ENCODE data around the gene ATP9B. TPM values are rescaled to one million over a fixed set of nuclear protein-coding genes. Genes with fewer than 3 reads are reported as not detected.

ATP9B gene
- total and polyA plus RNA-seq, 10 donors = 7.5 to 58.4 (median 42.7) TPM

DNA sequence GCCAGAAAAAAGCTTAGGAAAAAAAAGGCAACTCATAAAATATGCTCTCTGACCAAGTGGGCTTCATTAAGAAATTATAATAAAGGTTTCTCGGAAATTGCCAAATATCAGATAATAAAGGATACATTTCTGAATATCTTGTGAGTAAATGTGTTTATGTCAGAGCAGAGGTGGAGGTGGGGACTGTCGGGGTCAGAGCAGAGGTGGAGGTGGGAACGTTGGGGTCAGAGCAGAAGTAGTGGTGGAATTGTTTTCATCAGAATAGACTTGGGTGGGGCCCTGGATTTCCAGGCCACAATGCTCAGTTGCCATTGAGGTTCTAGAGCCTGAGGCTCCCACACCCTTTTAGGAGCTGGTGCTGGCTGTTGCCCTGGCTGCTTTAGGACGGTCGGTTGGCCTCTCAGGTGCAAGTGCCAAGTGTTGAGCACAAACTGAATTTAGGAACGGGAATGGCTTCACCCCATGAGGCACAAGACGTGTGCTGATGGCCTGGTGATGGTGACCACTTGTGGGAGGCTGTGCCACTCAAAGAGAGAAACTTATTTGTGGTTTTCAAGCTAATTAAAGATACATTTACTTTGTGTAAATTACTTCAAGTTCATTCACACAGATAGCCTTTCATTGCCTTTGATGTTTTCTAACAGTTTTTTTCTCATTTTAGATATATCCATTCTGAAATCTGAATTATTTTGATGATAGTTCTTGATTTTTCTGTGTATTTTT, 131.5 kb downstream of the ATP9B start:
- H3K4me3 ChIP-seq = no peak overlapping the region
- no peak for TF ChIP-seq POLR2AphosphoS5 (IDR thresholded peaks at IDR 0.05)
- no peaks in the 10 kb centered on the region for H3K9me3 ChIP-seq
- peaks cover 0 to 23% (median 0%) of the 10 kb centered on the region in 6 donors for H3K36me3 ChIP-seq
- WGBS, 5 donors = 69 to 86% (median 83%) methylated on average over 7 of the region's 7 CpGs
- H3K27me3 ChIP-seq (replicated peaks in 1 of 7) = no peaks in the 10 kb centered on the region
- intact Hi-C loops (cut with DNase I; ENCODE audit: low total_unique reads) = no loop called here
- no peak for DNase-seq
- no peaks in the 10 kb centered on the region for H3K4me1 ChIP-seq
- H3K27ac ChIP-seq = no peak overlapping the region

DNA sequence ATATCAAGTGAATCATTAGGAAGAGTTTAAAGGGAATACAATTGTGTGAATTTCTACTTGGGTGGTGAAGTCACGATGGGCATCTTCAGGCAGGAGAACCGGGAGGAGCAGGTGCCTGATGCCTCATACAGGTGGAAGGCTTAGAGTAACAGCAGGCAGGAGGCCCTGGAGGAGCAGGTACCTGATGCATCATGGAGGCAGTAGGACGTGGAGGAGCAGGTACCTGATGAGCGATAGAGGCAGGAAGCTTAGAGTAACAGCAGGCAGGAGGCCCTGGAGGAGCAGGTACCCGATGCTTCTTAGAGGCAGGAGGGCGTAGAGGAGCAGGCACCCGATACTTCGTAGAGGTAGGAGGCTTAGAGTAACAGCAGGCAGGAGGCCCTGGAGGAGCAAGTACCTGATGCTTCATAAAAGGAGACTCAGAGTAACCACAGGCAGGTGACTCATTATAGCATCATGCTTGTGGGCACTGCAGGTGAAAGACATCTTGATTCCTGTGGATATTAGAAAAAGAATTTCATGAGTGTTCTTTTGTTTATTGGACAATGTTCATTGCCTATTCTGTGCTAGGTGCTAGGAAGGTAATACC, 133.9 kb downstream of the ATP9B start:
- no peak for DNase-seq
- TF ChIP-seq POLR2AphosphoS5 (IDR thresholded peaks at IDR 0.05) (no peak), POLR2A (IDR thresholded peaks at IDR 0.05) (no peak)
- TF ChIP-seq, protein P1, sequence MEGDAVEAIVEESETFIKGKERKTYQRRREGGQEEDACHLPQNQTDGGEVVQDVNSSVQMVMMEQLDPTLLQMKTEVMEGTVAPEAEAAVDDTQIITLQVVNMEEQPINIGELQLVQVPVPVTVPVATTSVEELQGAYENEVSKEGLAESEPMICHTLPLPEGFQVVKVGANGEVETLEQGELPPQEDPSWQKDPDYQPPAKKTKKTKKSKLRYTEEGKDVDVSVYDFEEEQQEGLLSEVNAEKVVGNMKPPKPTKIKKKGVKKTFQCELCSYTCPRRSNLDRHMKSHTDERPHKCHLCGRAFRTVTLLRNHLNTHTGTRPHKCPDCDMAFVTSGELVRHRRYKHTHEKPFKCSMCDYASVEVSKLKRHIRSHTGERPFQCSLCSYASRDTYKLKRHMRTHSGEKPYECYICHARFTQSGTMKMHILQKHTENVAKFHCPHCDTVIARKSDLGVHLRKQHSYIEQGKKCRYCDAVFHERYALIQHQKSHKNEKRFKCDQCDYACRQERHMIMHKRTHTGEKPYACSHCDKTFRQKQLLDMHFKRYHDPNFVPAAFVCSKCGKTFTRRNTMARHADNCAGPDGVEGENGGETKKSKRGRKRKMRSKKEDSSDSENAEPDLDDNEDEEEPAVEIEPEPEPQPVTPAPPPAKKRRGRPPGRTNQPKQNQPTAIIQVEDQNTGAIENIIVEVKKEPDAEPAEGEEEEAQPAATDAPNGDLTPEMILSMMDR (IDR thresholded peaks at IDR 0.05 in 8 of 11, conservative IDR thresholded peaks at IDR 0.05 in 3 of 11) = no peak
- Histone ChIP-seq H3K4me1 (no peaks in the 10 kb centered on the region), H3K9me3 (no peaks in the 10 kb centered on the region), H3K36me3 (peaks cover 0 to 35% (median 12%) of the 10 kb centered on the region in 6 donors), H3K27me3 (replicated peaks in 1 of 7) (no peaks in the 10 kb centered on the region), H3K4me3 (no peak overlapping the region), H3K27ac (no peak overlapping the region)
- 91 to 96% (median 93%) methylated on average over 8 of the region's 8 CpGs for WGBS, 5 donors
- intact Hi-C loops (cut with DNase I; ENCODE audit: low total_unique reads) = no loop called here

DNA sequence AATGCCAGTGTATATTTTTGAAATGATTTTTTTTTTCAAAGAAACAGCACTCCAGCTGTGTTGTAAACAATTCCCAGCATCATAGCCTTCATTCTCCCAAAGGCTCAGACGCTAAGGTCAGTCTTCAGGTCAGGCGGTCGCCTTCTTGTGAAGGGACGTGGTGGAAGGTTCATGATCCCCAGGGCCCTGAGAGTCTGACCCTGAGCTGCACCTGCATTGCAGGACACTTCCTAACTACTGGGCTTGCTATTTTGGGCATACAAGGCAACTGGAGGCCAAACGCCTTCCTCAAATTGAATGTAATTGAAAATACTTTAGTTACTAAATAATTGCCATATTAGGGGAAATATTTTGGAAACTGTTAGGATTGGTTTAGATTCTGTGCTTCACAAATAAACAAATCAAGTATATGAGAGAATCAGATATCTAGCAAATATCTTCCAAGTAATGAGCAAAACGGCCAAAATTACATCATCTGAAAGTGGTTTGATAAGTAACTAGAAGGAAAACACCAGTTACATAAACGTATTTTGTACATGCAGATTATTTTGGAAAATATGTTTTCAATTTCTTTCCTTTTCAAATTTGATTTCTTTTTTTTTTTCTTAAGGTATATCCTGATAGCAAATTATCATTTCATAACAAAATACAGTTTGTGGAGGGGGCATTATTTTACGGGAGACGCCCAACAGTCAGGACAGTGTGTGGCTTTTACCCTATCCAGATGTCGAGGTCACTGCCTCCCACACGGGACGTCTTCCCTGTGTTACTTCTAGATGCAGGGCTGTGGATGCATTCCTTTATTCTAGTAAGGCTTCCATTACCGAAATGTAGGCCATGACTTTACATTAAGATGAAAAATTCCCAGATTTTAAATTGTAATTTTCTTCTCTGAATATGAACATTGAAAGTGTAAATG, 136.0 kb downstream of the ATP9B start:
- TF ChIP-seq POLR2A (IDR thresholded peaks at IDR 0.05) (no peak), POLR2AphosphoS5 (IDR thresholded peaks at IDR 0.05) (no peak)
- TF ChIP-seq, protein P1 (IDR thresholded peaks at IDR 0.05 in 8 of 11, conservative IDR thresholded peaks at IDR 0.05 in 3 of 11) = no peak
- intact Hi-C loops (cut with DNase I; ENCODE audit: low total_unique reads) = no loop called here
- no peaks in the 10 kb centered on the region for H3K9me3 ChIP-seq
- no peak for DNase-seq
- no peaks in the 10 kb centered on the region for H3K4me1 ChIP-seq
- H3K36me3 ChIP-seq = peaks cover 0 to 49% (median 14%) of the 10 kb centered on the region in 6 donors
- H3K4me3 ChIP-seq = no peak overlapping the region
- no peaks in the 10 kb centered on the region for H3K27me3 ChIP-seq (replicated peaks in 1 of 7)
- 85 to 94% (median 93%) methylated on average over 13 of the region's 13 CpGs for WGBS, 5 donors
- no peak overlapping the region for H3K27ac ChIP-seq

DNA sequence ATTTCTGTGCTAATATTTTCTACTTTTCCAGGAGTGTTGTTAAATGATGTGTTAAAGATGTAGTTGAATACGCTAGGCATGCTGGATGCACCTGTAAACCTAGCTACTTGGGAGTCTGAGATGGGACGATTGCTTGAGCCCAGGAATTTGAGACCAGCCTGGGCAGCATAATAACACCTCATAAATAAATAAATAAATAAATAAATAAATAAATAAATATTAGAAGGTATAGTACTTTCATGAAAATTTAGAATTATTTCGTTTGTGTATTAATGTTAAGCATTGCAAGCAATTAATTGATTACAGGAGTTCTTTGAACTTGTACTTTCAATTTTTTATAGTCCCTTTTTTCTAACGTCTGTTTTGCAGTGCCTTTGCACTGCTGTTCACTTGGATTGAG, 137.2 kb downstream of the ATP9B start:
- 87 to 95% (median 91%) methylated on average over 4 of the region's 4 CpGs for WGBS, 5 donors
- DNase-seq = no peak
- Histone ChIP-seq H3K27me3 (replicated peaks in 1 of 7) (no peaks in the 10 kb centered on the region), H3K36me3 (peaks cover 0 to 53% (median 14%) of the 10 kb centered on the region in 6 donors), H3K9me3 (no peaks in the 10 kb centered on the region), H3K27ac (no peak overlapping the region), H3K4me3 (no peak overlapping the region), H3K4me1 (no peaks in the 10 kb centered on the region)
- intact Hi-C loops (cut with DNase I; ENCODE audit: low total_unique reads) = no loop called here
- TF ChIP-seq, protein P1 (IDR thresholded peaks at IDR 0.05 in 8 of 11, conservative IDR thresholded peaks at IDR 0.05 in 3 of 11) = no peak
- TF ChIP-seq POLR2AphosphoS5 (IDR thresholded peaks at IDR 0.05) (no peak), POLR2A (IDR thresholded peaks at IDR 0.05) (no peak)

Measured in spleen (tissue), 11 donors.